ENCODE results near the gene FAM53B. TPM values are rescaled to one million over a fixed set of nuclear protein-coding genes. Genes with fewer than 3 reads are reported as not detected.

The FAM53B gene
- total RNA-seq, 3 donors from 2014 or later: 17.0 to 39.7 (median 22.8) TPM

GRCh38 chr10:124686707-124687376 lies 57.3 kb downstream of the FAM53B start:
- Histone ChIP-seq H3K27ac (peak overlapping the region; percentile 16 to 59), H3K36me3 (no peaks in the 10 kb centered on the region), H3K4me1 (peaks cover 0 to 10% of the 10 kb centered on the region in 2 donors), H3K27me3 (no peaks in the 10 kb centered on the region), H3K4me3 (no peak overlapping the region), H3K9me3 (no peaks in the 10 kb centered on the region)
- no peak for TF ChIP-seq CTCF (IDR thresholded peaks at IDR 0.05)
- TF ChIP-seq POLR2AphosphoS5 (IDR thresholded peaks at IDR 0.05): no peak
- no peak for TF ChIP-seq POLR2A (IDR thresholded peaks at IDR 0.05)
- intact Hi-C loops (cut with DNase I; ENCODE audit: low total_unique reads): no loop called here
- no peak for DNase-seq (ENCODE audit: low spot score in 2 of 2)

GRCh38 chr10:124685261-124685660 lies 58.9 kb downstream of the FAM53B start:
- peaks cover 4% of the 10 kb centered on the region for H3K36me3 ChIP-seq
- peak in 1 of 2 donors; percentile 59 for DNase-seq (ENCODE audit: low spot score in 2 of 2)
- peaks cover 0 to 10% of the 10 kb centered on the region in 2 donors for H3K4me1 ChIP-seq
- intact Hi-C loops (cut with DNase I; ENCODE audit: low total_unique reads): no loop called here
- H3K27ac ChIP-seq: peak overlapping the region; percentile 20 to 59
- H3K27me3 ChIP-seq: no peaks in the 10 kb centered on the region
- TF ChIP-seq CTCF (IDR thresholded peaks at IDR 0.05): no peak
- no peak for TF ChIP-seq POLR2AphosphoS5 (IDR thresholded peaks at IDR 0.05)
- no peak for TF ChIP-seq POLR2A (IDR thresholded peaks at IDR 0.05)
- no peak overlapping the region for H3K4me3 ChIP-seq
- H3K9me3 ChIP-seq: no peaks in the 10 kb centered on the region

GRCh38 chr10:124683814-124684213 lies 60.4 kb downstream of the FAM53B start:
- TF ChIP-seq POLR2A (IDR thresholded peaks at IDR 0.05) (no peak), CTCF (IDR thresholded peaks at IDR 0.05) (no peak), POLR2AphosphoS5 (IDR thresholded peaks at IDR 0.05) (no peak)

GRCh38 chr10:124681626-124682552 lies 62.3 kb downstream of the FAM53B start:
- Histone ChIP-seq H3K4me1 (peaks cover 0 to 25% of the 10 kb centered on the region in 2 donors), H3K27me3 (no peaks in the 10 kb centered on the region), H3K9me3 (no peaks in the 10 kb centered on the region), H3K36me3 (peaks cover 4% of the 10 kb centered on the region), H3K4me3 (no peak overlapping the region), H3K27ac (no peak overlapping the region)
- TF ChIP-seq POLR2A (IDR thresholded peaks at IDR 0.05) (no peak), POLR2AphosphoS5 (IDR thresholded peaks at IDR 0.05) (no peak), CTCF (IDR thresholded peaks at IDR 0.05) (no peak)
- DNase-seq (ENCODE audit: low spot score in 2 of 2): no peak
- intact Hi-C loops (cut with DNase I; ENCODE audit: low total_unique reads): no loop called here

More at GRCh38 chr10:124683814-124684213, 60.4 kb downstream of the FAM53B start:
- Histone ChIP-seq H3K9me3 (no peaks in the 10 kb centered on the region), H3K27ac (no peak overlapping the region), H3K36me3 (peaks cover 4% of the 10 kb centered on the region), H3K27me3 (no peaks in the 10 kb centered on the region), H3K4me1 (peaks cover 0 to 10% of the 10 kb centered on the region in 2 donors), H3K4me3 (no peak overlapping the region)
- intact Hi-C loops (cut with DNase I; ENCODE audit: low total_unique reads): no loop called here
- no peak for DNase-seq (ENCODE audit: low spot score in 2 of 2)

- TF ChIP-seq POLR2A (IDR thresholded peaks at IDR 0.05) (no peak), CTCF (IDR thresholded peaks at IDR 0.05) (no peak), POLR2AphosphoS5 (IDR thresholded peaks at IDR 0.05) (no peak)
Observed at GRCh38 chr10:124681091-124681490, 63.1 kb downstream of the FAM53B start.

More at GRCh38 chr10:124681091-124681490, 63.1 kb downstream of the FAM53B start:
- Histone ChIP-seq H3K27me3 (no peaks in the 10 kb centered on the region), H3K9me3 (no peaks in the 10 kb centered on the region), H3K4me3 (no peak overlapping the region), H3K36me3 (peaks cover 4% of the 10 kb centered on the region), H3K27ac (no peak overlapping the region), H3K4me1 (peaks cover 0 to 22% of the 10 kb centered on the region in 2 donors)
- DNase-seq (ENCODE audit: low spot score in 2 of 2): no peak
- intact Hi-C loops (cut with DNase I; ENCODE audit: low total_unique reads): no loop called here

Measured in breast epithelium (tissue), 4 donors.